ENCODE results near the gene LRRC59.
"Not testable (repeated sequence)": the region's sequence is repeated elsewhere in the genome, so short reads cannot be mapped to it uniquely, and the experiment has no call there.

DNA sequence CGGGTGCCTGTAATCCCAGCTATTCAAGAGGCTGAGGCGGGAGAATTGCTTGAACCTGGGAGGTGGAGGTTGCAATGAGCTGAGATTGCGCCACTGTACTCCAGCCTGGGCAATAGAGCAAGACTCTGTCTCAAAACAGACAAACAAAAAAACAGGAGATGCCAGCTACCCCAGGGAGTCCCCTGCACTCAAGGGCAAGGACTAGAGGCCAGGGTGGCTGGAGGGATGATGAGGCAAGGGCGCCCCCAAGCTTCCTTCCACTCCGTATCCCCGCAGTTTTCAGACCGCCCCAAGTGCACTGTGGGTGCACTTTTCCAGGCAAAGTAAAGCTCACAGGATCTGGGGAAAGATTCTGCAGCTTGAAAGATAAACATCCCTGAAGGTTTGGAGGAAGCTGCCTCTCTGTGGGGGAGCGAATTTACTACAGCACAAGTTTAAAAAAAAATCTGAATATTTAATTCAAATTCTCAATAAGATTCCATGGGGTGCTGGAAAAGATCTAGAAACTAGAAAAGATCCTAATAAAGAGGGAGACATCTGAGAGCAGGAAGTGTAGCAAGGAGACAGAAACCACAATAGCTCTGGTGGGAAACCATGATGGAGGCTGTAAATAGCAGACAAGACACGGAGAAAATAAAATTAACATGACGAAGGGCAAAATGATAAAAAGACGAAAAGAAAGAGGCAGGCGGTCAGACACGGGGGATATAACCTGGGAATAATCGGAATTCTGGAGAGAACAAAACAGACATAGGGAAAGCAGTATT is 63.8 kb downstream of the LRRC59 start:
- TF ChIP-seq TCF4 (CRISPR knock-in tag; IDR thresholded peaks at IDR 0.05; ENCODE audit: borderline replicate concordance); ZFP3 (CRISPR knock-in tag; IDR thresholded peaks at IDR 0.05); ZNF8 (CRISPR knock-in tag; IDR thresholded peaks at IDR 0.05): not testable (repeated sequence)
- TF ChIP-seq, protein P1, sequence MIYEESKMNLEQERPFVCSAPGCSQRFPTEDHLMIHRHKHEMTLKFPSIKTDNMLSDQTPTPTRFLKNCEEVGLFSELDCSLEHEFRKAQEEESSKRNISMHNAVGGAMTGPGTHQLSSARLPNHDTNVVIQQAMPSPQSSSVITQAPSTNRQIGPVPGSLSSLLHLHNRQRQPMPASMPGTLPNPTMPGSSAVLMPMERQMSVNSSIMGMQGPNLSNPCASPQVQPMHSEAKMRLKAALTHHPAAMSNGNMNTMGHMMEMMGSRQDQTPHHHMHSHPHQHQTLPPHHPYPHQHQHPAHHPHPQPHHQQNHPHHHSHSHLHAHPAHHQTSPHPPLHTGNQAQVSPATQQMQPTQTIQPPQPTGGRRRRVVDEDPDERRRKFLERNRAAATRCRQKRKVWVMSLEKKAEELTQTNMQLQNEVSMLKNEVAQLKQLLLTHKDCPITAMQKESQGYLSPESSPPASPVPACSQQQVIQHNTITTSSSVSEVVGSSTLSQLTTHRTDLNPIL (CRISPR knock-in tag; IDR thresholded peaks at IDR 0.05; ENCODE audit: low read depth) = not testable (repeated sequence)
